NCI-H526 (cell line): ENCODE results near the gene PRRX2.

Source experiments
- DNase-seq, 2 experiments: peaks; one replicate each; lab custom pipeline; 2025; lab: John Stamatoyannopoulos, UW

The PRRX2 gene

DNA sequence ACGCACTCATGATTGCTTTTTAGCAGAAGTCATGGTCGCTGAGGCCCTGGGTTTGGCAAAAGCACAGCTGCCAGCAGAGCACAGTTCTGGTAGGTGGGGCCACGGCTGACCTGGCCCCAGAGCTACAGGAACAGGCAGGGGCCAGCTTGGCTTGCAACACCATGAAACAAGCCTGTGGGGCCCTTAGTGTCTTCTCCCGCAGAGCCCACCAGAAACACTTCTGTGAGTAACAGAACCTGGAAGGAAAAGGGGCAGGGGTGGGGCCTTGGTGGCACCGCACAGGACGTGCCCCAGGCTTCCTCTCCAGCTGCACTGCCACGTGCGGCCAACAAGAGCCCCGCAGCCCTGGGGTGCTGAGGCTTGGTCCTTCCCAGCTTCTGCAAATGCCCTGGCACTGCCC, 28.3 kb upstream of the PRRX2 start:
- DNase-seq = no peak

DNA sequence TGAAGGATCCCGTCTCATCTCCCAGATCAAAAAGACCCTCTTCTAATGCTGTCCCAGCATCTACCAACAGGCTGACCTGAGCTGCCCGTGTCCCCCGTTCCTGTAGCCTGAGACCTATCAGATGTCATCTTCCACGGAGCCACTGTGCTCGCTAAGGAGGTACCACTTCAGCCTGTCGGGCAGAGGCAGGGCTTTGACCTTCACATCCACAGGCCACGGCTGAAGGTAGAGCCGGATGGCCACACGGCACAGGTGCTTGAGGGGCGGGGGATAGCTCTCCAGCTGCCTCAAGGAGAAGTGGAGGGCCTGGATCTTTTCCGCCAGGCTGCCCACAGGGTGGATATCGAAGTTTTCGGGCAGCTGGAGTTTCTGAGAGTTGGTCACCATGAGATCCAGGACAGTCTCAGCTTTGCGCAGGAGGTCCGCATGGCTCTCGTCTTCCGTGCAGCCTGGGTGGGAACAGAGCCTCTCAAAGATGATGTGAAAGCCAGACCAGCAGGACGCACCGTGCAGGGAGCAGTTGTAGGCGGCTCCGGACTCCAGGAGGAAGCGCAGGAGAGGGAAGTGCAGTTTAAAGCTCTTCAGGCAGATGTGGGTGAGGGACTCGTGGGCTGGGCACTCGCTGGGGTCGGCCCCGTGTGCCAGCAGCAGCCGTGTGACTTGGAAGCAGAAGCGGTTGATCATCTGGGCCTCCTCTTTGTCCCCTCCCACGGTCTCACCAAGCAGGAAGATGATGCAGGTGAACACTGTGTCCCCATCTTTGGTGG, 27.6 kb upstream of the PRRX2 start:
- DNase-seq = no peak

DNA sequence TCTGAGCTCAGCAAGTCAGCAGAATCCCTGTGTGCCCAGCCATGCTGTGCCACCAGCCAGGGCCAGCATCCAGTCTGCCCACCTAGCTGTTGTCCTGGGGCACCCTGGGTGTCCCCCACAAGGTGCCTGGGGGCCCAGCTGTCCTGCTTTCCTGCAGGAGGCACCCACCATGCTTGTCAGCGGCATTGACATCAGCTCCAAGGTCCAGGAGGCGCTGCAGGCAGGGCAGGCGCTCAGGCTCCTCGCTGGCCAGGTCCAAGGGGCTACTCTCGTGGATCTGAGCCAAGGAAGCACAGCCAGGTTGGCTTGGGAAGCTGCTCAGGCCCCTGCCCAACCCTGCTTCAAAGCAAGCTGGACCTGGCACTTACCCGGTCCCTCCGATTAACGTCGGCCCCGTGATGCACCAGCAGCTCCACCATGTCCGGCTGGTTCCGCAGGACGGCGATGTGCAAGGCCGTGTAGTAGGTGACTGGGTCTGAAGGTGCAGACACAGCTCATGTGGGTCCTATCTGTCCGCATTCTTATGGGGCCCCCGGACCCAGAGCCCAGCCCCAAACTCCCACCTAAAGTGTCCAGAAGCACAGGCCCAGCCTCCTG, 26.3 kb upstream of the PRRX2 start:
- DNase-seq = no peak

DNA sequence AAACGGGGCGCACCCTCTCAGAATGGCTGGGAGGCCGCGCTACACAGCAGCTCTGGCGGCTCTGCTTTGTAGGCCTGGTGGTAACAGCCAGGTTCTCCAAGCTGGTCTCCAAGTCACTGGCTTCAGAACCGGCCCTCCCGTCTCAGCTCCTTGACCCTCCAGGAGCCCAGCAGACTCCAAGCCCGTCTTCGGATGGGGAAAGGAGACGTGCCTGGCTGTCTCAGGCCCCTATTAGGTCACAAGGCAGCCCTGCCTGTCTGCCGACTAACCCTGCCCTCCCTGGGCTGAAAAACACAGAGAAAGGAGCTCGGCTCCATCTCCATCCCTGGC, 25.7 kb upstream of the PRRX2 start:
- DNase-seq = no peak

DNA sequence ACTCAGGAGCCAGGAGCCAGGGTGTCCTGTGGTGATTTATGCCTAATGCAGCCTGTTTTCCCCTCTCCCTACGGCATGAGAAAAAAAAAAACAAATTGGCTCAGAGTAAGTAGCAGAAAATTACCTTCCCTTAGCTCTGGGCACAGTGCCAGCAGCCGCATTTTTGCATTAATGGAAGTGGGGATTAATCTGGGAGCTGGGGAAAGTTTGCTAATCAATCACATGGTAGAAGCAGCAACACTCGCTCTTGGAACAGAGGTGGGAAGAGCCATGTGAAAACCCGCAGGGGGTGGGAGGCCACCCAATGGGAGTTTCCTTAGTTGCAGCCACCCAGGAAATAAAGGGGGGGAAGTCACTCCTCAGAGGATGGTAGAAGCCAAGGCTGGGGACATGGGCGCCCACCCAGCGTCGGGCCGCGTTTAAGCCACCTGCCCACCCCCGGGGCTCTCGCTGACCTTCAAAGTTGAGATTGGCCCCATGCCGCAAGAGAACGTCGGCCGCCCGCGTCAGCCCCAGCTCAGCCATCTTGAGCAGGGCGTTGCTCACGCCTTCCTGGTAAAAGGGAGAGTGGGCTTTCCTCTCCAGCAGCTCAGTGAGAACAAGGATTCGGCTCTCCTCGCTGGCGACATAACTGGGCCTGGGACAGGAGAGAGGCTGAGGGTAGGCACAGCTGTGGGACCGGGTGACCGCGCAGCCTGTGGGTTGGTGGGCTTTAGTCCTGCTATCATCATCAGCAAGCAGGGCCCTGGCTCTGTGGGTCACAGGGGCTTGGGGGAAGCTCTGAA, 25.2 kb upstream of the PRRX2 start:
- peak; percentile 36 to 63 for DNase-seq

DNA sequence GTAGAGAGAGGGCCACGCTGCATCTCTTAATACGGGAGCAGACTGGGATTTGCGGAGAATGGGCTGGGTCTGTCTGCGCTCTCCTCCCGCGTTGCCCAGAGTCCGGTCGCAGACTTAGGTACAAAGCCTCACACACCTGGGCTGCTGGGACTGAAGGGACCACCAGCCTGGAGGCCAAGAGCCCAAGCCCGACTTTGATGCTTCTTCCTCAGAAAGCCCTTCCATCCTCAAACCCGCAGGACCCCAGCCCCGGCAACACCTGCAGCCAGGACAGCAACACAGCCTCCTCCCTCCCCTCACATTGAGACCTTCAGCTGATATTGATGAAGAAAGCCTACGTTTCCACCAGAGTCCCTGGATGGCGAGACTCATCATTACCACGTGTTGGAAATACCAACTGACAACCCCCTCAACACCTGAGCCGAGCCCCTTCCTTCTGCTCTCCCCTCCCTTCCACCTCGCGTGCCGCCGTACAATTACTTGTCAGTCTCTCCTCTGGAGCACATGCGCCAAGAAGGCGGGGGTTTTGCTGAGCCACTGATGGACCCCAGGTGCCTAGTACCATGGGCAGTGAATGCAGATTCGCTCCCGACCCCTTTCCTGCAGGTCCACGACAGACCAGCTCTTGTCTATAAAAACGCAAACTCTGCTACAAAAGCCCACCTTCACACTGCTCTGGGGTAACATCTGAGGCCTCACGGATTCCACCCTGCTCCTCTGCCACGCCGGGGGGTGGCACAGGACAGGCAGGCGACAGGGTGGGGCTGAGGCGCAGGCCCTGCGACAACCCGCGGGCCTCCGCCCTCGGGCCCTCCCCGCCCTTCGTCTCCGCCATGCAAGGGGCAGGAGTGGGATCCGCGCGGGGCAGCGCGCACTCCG, 24.3 kb upstream of the PRRX2 start:
- no peak for DNase-seq

DNA sequence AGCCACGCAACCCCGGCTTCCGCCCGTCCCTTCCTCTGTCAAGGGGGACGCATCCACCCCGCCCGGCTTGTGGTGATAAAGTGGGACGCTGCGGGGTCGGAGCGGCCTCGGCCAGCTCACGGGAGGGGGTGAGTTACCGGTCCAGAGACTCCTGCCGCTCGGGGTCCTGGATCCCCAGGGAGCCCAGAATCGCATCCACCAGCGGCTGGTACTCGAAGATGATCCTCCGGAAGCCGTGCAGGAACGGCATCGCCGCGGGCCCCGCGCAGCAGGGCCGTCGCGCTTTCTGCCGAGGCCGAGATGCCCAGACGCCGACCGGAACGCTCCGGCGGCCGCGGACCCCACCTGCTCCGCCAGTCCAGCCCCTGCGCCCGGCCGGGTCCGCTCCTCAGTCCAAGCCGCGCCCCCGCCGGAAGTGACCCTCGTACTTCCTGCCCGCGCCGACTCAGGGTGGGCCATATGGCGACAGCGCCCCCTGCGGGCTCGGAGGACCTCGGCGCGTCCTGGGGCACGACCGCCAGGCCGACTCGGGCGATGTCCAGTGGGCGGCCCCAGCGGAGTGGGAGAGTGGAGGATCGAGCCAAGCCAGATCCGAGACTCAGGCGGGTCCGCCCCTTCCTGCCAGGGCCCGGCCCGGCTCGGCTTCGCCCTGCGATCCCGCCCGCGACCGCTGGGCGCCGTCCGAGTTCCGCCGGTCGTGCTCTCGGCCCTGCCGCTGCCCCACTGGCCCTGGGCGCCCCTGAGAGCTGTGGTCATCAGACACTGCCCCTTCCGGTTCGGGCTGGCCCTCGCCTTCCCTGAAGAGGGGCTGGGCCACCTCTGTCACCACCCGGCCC, 23.5 kb upstream of the PRRX2 start, which contains the start of gene ASB6:
Gene ASB6 (minus strand): TSS at position 402 of the 836 bp plus-strand sequence. CDS start 152 bp downstream, at position 250.
- peak; percentile 57 to 93 for DNase-seq

DNA sequence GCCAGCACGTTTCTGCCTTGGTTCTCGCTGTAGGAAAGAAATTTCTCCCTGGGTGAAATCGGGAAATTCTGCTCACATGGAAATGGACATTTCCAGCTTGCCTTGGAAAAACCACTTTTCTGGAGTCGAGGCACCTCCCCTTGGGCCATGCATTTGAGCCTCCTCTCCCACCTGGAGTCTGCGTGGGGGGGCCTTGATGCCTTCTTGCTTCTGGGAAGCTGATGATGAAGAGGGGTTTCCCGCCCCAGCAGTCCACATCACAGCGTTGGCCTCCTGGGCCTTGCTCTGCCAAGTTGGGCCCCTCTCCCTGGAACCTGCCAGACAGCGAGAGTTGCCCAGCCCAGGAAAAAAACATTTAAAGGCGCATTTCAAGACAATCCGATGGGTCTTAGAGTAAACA, 21.7 kb upstream of the PRRX2 start:
- DNase-seq = no peak

DNA sequence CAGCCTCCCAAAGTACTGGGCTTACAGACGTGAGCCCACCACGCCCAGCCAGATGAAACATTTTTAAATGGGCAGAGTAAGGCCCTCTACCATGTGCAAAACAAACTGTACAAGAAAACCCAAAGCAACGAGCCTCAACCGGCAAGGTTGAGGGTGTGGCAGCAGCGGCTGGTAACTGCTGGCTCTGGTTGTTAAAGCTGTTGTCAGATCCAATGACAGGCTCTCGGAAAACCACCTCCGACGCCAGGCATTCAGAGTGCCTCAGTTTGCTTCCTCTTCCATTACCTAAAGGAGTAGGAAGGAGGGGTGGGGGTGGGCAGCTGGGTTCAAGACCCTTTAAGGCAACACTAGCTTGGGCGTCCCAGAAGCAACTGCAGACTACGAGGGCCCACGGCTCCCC, 21.1 kb upstream of the PRRX2 start:
- no peak for DNase-seq

DNA sequence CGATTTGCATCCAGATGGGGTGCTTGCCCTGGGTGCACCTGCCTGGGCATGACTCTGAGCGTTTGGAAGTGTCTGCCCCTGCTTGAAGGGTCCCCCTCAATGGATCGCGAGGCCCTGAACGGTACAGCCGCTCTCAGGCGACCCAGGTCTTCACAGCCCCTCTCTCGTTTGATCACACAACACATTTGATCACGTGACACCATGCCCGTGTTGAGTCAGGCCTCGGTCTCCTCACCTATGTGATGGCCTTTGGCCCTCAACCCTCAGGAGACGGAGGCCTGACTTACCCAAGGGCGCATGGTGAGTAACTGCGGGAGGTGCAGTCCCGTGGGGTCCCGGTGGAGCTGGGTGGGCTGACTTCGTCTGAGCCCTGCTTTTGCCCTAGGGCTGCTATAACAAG, 20.5 kb upstream of the PRRX2 start:
- DNase-seq = no peak

DNA sequence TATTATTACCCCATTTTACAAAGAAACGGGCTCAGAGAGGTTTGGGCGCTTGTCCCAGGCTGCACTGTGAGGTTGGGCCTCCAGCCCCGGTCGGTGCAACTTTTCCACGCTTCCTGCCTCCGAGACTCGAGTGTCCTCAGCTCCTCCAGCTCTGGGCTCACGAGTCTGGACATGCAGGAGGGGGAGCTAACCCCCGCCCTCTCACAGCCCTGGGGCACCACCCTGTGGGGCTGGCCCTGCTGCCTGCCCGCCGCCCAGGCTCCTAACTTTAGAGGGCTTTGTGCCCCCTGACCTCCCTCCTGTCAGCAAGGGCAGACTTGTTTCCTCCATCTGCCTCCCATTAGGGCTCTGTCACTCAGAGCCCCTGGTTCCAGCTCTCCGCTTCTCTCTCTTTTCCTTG, 19.2 kb upstream of the PRRX2 start:
- no peak for DNase-seq

DNA sequence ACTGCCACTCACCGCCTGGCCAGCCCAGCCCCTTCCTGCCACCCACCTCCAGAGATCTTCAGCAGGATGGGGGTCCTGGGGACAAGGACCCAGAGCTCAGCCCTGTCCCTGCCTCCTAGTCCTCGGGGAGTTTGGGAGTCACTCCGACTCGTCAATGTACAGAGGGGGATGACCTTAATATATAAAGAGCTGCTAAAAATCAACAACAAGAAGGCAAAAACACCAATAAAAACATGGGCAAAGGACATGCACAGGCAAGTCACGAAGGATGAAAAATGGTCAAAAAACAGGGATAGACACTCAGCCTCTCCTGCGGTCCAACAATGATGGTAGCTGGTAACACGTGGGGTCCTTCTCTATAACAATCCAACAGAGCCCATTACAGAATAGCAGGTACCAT, 18.8 kb upstream of the PRRX2 start:
- no peak for DNase-seq

DNA sequence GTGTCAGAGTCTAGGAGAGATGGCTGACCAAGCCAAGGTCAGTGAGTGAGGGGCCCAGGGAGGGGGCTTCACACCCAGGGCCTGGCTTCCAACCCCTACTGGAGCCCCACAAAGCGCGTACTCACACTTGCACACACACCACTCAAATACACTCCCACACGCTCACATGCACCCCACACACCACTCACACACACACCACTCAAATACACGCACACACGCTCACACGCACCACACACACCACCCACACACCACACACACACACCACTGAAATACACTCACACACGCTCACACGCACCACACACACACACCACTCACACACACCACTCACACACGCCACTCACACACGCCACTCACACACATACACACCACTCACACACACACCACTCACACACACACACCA, 17.8 kb upstream of the PRRX2 start:
- DNase-seq = no peak

DNA sequence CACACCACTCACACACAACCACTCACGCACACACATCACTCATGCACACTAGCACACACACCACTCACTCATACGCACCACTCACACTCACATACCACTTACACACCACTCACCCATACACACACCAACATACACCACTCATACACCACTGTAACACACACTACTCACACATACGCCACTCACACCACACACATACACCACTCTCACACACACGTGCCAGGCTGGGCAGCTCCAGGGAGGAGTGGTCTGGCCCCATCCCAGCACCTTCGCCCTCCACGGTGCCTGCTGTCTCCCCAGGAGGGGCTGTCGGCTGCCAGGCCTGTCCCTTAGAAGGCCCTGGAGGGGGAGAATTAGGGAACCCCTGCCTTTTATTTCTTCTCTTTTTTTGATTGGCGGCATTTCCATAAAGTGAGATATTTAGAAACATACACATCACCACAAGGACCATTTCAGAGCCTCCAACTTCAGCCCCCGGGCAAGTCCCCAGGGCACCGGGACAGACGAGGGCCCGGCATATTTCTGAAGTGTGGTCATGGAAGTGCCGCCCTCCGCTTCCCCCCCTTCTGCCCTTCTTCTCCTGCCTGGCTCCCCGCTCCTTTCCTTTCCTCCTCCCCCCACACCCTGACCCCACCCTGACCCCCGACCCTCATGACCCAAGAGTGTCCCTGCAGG, 17.2 kb upstream of the PRRX2 start:
- DNase-seq = no peak

DNA sequence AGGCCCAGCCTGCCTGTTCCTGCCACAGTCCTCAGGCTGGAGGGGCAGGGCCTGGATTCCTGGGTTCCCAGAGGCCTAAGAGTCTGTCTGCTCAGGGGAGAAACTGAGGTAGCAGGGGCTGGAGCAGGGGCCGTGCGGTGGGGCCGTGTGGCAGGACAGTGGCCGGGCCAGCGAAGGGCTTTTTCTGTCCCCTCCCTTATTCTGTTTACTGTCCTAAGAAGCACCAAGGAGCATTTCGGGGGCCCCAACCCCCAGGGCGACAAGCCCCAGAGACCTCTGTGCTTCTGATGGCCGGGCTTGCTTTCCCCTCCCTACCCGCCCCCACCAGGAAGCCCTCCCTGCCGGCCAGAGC, 16.7 kb upstream of the PRRX2 start:
- no peak for DNase-seq

DNA sequence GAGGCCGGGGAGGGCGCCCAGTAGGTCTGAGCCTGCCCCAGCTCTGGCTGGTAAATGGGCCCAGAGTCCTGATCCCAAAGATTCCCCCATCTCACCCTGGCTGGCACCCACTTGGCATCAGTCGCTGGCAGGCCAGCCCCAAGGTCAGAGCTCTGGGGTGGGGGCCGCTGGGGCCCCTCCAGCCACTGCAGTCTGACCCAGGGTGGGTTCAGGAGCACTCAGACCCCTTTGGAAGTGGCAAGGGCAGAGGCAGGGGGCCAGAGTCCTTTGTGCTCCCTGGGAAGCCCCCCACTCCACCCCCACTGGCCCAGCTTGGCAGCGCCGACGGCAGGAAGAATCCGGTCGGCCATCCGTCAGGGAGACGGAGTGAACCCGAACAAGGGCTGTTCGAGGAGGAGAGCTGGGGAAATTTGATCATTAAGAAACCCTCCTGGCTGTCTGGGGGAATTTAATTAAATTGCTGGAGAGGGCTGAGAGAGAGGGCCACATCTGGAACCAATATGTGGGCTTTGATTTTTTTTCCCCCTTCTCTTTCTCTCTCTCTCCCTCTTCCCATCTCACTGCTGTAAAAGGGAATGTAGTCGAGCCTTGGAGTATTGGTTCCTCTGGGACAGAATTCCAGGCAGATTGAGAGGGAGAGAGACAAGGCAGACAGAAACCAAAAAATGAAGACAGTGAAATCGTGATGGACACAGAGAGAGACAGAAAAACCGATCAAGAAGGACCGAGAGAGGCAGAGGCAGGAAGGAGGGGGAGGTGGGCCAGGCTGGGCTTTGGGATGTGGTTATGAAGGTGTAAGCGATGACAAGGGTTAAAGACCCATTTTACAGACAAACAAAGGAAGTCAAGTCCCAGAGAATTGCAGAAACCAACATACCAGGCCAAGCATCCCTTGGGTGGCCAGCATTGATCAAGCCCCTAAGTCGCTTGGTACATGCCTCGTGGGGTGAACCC, 15.4 kb upstream of the PRRX2 start:
- DNase-seq = no peak

DNA sequence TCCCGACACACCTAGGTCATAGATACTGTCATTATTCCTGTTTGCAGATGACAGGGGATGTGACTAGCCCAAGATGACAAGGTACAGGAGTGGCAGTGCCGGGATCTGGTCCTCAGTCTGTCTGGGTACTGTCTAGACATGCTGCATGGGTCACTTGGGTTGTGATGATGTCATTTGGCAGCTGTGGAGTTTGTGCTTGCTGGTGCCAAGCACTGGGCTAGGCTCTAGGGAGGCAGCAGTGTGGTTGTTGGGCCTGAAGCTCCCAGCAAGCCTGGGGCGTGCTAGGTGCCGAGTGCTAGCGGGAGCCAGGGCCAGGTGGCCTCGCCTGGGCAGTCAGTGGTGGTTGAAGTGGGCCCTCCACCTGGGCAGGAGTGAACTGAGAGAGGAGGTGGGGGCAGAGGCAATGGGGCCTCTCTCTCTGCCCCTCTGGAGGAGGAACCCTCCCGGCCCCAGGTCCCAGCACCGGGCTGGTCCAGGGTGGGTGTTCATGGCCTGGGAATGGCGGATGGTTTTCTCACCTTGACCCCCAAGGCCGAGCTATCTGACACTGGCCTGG, 14.7 kb upstream of the PRRX2 start:
- DNase-seq = no peak

DNA sequence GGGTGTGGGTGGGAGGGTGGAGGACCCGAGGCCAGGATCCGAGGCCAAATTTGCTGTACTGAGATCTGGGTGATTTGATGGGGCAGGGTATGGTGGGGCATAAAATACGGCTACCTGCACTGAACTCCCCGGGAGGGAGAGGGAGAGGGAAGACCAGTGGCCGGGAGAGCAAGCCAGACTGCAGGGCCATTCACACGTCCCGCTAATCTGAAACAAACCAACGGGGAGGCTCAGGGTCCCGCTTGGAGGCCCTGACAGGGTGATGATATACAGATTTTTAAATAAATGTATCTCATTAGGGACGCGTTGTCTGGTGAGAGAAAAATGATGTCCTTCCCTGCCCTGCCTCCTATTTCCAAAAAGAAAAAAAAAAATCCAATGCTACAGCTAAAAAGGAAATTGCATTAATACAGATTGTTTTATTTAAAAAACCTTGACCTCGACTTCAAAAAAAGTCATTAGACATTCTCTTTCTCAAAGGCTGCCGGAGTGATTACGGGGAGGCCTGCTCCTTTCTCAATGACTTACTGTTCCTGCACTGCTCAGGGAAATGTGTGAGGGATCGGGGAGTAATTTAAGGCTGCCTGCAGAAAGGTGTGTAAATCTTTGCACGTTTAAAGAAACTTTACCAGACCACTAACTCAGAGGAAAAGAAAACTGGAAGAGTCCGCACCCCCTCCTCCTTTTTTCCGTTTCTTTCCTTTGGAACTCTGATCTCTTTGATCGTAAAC, 11.5 kb upstream of the PRRX2 start:
- no peak for DNase-seq
